ENCODE measurements around the gene RSAD1.

The RSAD1 gene

GRCh38 chr17:50495918-50496317 lies 17.3 kb downstream of the RSAD1 start:
- no peak for DNase-seq

- DNase-seq = no peak
Measured at GRCh38 chr17:50498021-50498874, 19.6 kb downstream of the RSAD1 start.

GRCh38 chr17:50499270-50499669 lies 20.6 kb downstream of the RSAD1 start:
- DNase-seq = no peak

GRCh38 chr17:50499721-50500120 lies 21.1 kb downstream of the RSAD1 start:
- DNase-seq = no peak

GRCh38 chr17:50501054-50501453 lies 22.4 kb downstream of the RSAD1 start:
- DNase-seq = peak; percentile 31 to 45

GRCh38 chr17:50502301-50502990 lies 23.8 kb downstream of the RSAD1 start:
- no peak for DNase-seq

GRCh38 chr17:50505591-50506130 lies 27.0 kb downstream of the RSAD1 start:
- peak; percentile 12 to 49 for DNase-seq

- DNase-seq = no peak
Measured at GRCh38 chr17:50506298-50506697, 27.6 kb downstream of the RSAD1 start.

DNA sequence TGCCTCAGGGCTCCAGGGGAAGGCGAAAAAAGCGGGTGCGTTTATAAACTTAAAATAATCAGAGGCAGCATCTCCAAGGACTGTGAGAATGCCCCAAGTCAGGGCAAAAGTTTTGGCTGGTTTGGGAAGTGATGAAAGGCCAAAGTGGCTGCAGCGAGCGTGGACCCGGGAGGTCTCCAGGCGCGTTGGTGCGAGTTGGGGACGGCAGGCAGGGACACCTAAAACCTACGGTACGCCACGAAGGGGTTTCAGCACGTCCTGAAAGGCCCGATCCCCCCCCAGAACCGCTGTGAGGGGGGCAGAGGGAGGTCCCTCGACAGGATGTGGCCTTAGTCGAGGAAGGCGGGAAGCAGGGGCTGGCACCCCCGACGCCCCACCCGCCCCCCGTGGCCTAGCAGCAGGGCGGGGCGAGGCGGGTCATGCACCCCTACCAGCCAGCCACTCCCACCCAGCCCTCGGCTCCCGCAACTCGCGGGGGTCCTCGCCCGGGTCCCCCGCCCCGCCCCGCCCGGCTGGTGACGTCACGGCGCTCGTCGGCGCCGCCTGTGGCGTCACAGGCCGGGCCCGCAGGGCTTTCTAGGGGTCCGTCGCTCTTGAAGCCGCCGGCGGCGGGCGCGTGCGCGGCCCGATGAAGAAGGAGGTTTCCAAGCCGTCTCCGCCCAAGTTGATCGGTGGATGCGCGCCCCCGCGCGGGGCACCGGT lies 29.4 kb downstream of the RSAD1 start, which contains the start of gene MYCBPAP:
Gene MYCBPAP (plus strand): TSS at position 569 of the 702 bp plus-strand sequence. CDS start 236 bp downstream, outside the sequence.
- DNase-seq = peak; percentile 64 to 69

- DNase-seq = no peak
Measured at GRCh38 chr17:50508573-50509460, 30.2 kb downstream of the RSAD1 start.

DNA sequence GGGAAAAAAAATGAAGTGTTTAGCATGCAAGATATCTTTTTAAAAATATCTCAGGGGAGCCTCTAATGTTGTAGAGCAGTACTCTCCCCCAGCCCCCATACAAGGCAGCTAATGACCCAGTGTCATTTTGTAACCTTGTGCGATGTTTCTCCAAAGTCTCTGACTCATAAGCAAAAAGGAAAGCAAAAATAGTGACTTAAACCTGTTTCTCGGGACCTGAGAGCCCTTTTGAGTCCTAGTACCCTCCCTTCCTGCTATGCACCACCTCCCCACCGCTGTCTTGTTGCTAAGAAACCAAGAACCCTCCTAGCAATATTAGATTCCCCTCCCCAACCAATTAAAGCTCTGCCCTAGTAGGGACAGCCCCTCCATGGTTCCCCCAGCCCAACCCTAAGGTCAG lies 32.4 kb downstream of the RSAD1 start:
- no peak for DNase-seq

- DNase-seq = no peak
Measured at GRCh38 chr17:50513495-50513894, 34.8 kb downstream of the RSAD1 start.

DNA sequence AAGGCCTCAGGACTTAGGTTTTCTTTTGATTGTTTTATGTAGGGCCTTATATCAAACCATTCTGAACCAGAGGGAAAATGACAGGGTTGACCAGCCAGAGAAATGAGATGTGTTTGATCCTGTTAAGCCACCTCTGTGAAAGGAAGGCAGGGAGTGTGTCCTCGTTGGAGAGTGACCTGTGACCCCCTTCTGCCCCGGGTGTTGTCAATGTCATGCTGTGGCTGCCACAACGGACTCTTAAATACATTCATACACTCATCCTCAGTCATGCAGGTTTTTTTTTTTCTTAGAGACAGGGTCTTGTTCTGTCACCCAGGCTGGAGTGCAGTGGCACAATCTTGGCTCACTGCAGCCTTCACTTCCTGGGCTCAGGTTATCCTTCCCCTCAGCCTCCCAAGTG lies 35.7 kb downstream of the RSAD1 start:
- no peak for DNase-seq

GRCh38 chr17:50514936-50515702 lies 36.5 kb downstream of the RSAD1 start:
- peak; percentile 51 to 58 for DNase-seq

DNA sequence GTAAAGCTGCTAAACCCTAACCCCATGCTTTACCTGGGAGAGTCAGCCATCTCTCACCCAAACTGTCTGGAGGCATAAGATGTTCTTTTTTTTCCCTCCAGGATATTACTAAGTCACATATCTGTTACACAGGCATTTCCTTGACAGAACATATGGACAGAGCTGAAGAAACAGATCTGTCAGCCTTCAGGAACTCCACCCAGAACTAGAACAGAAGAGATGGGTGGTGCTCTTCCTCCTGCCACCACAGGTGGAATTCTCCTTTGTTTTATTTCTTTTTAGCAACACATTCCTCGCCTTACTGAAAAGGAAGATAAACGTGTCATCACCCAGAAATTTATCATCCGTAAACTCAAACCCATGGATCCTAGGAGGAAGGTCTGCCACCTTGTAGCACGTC lies 38.4 kb downstream of the RSAD1 start:
- DNase-seq = no peak

- DNase-seq = no peak
Measured at GRCh38 chr17:50517504-50518383, 39.1 kb downstream of the RSAD1 start.

GRCh38 chr17:50518384-50519023 lies 39.8 kb downstream of the RSAD1 start:
- DNase-seq = no peak

DNA sequence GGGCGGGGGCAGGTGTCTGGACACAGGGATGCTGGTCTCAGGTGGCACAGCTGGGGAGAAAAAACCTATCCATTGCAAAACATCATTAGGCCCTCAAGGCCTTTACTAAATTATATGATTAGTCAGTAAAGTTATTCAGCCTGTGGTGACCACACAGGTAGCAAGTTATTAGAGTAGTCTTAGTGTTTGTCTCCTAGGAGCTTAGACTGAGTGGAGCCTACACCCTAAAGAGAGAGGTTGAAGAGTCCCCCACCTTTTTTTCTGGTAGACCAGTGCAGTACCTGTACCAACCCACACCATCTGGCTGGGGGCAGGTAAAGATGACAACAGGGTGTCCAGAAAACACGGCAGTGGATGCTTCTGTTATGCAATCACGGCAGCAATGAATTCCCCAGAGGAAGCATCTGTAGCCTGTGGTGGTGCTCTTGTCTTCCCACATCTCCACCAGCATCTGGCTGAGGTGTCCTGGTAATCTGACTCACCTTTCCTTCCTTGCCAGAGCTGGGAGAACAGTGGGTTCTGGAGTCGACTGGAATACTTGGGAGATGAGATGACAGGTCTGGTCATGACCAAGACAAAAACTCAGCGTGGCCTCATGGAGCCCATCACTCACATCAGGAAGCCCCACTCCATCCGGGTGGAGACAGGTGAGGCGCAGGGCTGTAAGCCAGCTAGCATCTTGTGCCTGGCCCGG lies 40.6 kb downstream of the RSAD1 start:
- DNase-seq = no peak

GRCh38 chr17:50520483-50520882 lies 41.8 kb downstream of the RSAD1 start:
- DNase-seq = no peak

Measured in inflammatory macrophage (primary cell).